GM12875 (cell line): Measurements from ENCODE around the gene RFX2.

Source experiments
- H3K4me3 ChIP-seq: one replicate; pipeline ENCODE4 v1.5.1; 2011; ENCODE audit warnings: low read depth, low read length, control low read depth
- CTCF ChIP-seq: IDR thresholded peaks from 2 replicates; pipeline ENCODE4 v1.5.1; 2011; ENCODE audit warnings: low read depth, mild to moderate bottlenecking, control low read depth, inconsistent platforms, low read length, moderate library complexity, borderline replicate concordance; ENCODE audit not compliant: insufficient read depth

Gene RFX2

GRCh38 chr19:5958074-5958850 lies 152.0 kb downstream of the RFX2 start:
- TF ChIP-seq CTCF = no peak
- no peak overlapping the region for H3K4me3 ChIP-seq

GRCh38 chr19:5957170-5957569 lies 153.1 kb downstream of the RFX2 start:
- H3K4me3 ChIP-seq = no peak overlapping the region
- TF ChIP-seq CTCF = no peak

GRCh38 chr19:5956728-5957127 lies 153.6 kb downstream of the RFX2 start:
- no peak for TF ChIP-seq CTCF
- H3K4me3 ChIP-seq = no peak overlapping the region

- TF ChIP-seq CTCF = no peak
- H3K4me3 ChIP-seq = no peak overlapping the region
These were observed 154.0 kb downstream of the RFX2 start for GRCh38 chr19:5956323-5956722.

- no peak for TF ChIP-seq CTCF
- no peak overlapping the region for H3K4me3 ChIP-seq
These were observed 154.7 kb downstream of the RFX2 start for GRCh38 chr19:5955636-5955935.

GRCh38 chr19:5954293-5954692 lies 156.0 kb downstream of the RFX2 start:
- no peak overlapping the region for H3K4me3 ChIP-seq
- no peak for TF ChIP-seq CTCF

- H3K4me3 ChIP-seq = no peak overlapping the region
- TF ChIP-seq CTCF = no peak
These were observed 156.6 kb downstream of the RFX2 start for GRCh38 chr19:5953680-5954213.
